Trophoblast cell (in vitro differentiated cells and primary cell): ENCODE results near the gene LATS1.

Source experiments
- DNase-seq, 2 donors: peaks; one replicate each; pipeline ENCODE4 v3.0.0-alpha.2; 2016
- H2AFZ ChIP-seq: 2 replicates; pipeline ENCODE4 v1.6.1; 2013; ENCODE audit warnings: low read length, moderate library complexity, mild to moderate bottlenecking; ENCODE audit not compliant: insufficient read depth, poor library complexity
- H2AK5ac ChIP-seq: 2 replicates; pipeline ENCODE4 v1.6.1; 2013; ENCODE audit warnings: mild to moderate bottlenecking, low read length
- H2BK120ac ChIP-seq: 2 replicates; pipeline ENCODE4 v1.6.1; 2013; ENCODE audit warnings: low read length, mild to moderate bottlenecking, moderate library complexity; ENCODE audit not compliant: insufficient read depth, poor library complexity
- H2BK12ac ChIP-seq: 2 replicates; pipeline ENCODE4 v1.6.1; 2013; ENCODE audit warnings: mild to moderate bottlenecking, low read length, moderate library complexity
- H2BK5ac ChIP-seq: 2 replicates; pipeline ENCODE4 v1.6.1; 2013; ENCODE audit warnings: low read length, low read depth, moderate library complexity, mild to moderate bottlenecking; ENCODE audit not compliant: poor library complexity
- H3K14ac ChIP-seq: 2 replicates; pipeline ENCODE4 v1.6.1; 2013; ENCODE audit warnings: mild to moderate bottlenecking, low read length
- H3K18ac ChIP-seq: 2 replicates; pipeline ENCODE4 v1.6.1; 2013; ENCODE audit warnings: mild to moderate bottlenecking, low read length
- H3K23ac ChIP-seq: 2 replicates; pipeline ENCODE4 v1.6.1; 2013; ENCODE audit warnings: low read length
- H3K27ac ChIP-seq: 2 replicates; pipeline ENCODE4 v1.5.1; 2013; ENCODE audit warnings: low read depth, mild to moderate bottlenecking, inconsistent platforms, low read length, moderate library complexity
- H3K27me3 ChIP-seq: 2 replicates; pipeline ENCODE4 v1.6.1; 2013; ENCODE audit warnings: inconsistent platforms, mild to moderate bottlenecking, low read length, moderate library complexity; ENCODE audit not compliant: insufficient read depth
- H3K36me3 ChIP-seq, 2 experiments: 1 replicate in 1 of 2; 2 replicates in 1 of 2; pipeline ENCODE4 v1.6.1; 2013; ENCODE audit warnings: low read length in 2 of 2, mild to moderate bottlenecking in 2 of 2, moderate library complexity in 1 of 2; ENCODE audit not compliant: insufficient read depth in 2 of 2, control insufficient read depth in 1 of 2
- H3K4ac ChIP-seq: 2 replicates; pipeline ENCODE4 v1.6.1; 2013; ENCODE audit warnings: low read depth, mild to moderate bottlenecking, low read length, moderate library complexity
- H3K4me1 ChIP-seq, 2 experiments: 1 replicate in 1 of 2; 2 replicates in 1 of 2; pipeline ENCODE4 v1.6.1; 2013; ENCODE audit warnings: low read length in 2 of 2, mild to moderate bottlenecking in 2 of 2, moderate library complexity in 1 of 2; ENCODE audit not compliant: insufficient read depth in 2 of 2, control insufficient read depth in 1 of 2
- H3K4me2 ChIP-seq: 2 replicates; pipeline ENCODE4 v1.6.1; 2013; ENCODE audit warnings: inconsistent platforms, mild to moderate bottlenecking, low read length, moderate library complexity
- H3K4me3 ChIP-seq: 2 replicates; pipeline ENCODE4 v1.5.1; 2013; ENCODE audit warnings: mild to moderate bottlenecking, low read depth, low read length, inconsistent platforms
- H3K79me1 ChIP-seq: one replicate; pipeline ENCODE4 v1.6.1; 2013; ENCODE audit warnings: low read length
- H3K79me2 ChIP-seq: 2 replicates; pipeline ENCODE4 v1.6.1; 2013; ENCODE audit warnings: low read length, mild to moderate bottlenecking; ENCODE audit not compliant: control insufficient read depth, insufficient read depth, poor library complexity
- H3K9ac ChIP-seq: 2 replicates; pipeline ENCODE4 v1.6.1; 2013; ENCODE audit warnings: mild to moderate bottlenecking, low read length
- H3K9me3 ChIP-seq: 2 replicates; pipeline ENCODE4 v1.6.1; 2013; ENCODE audit warnings: low read depth, mild to moderate bottlenecking, control low read depth, inconsistent platforms, low read length; ENCODE audit not compliant: insufficient read depth
- H4K12ac ChIP-seq: 2 replicates; pipeline ENCODE4 v1.6.1; 2013; ENCODE audit warnings: low read depth, mild to moderate bottlenecking, low read length, moderate library complexity
- H4K8ac ChIP-seq: 2 replicates; pipeline ENCODE4 v1.6.1; 2013; ENCODE audit warnings: low read depth, mild to moderate bottlenecking, low read length, moderate library complexity
- H4K91ac ChIP-seq: one replicate; pipeline ENCODE4 v1.6.1; 2013; ENCODE audit warnings: low read depth, mild to moderate bottlenecking, low read length, moderate library complexity
- WGBS: extraction: QIAGEN DNeasy Blood & Tissue Kit; methylation state at CpG from one replicate; pipeline ENCODE4 v1.1.7; 2013; ENCODE audit warnings: missing lambda C conversion rate; ENCODE audit not compliant: insufficient read length, insufficient coverage; ENCODE audit errors: extremely low coverage; 5-methylcytosine and 5-hydroxymethylcytosine counted together

Gene LATS1

GRCh38 chr6:149696901-149697300 is 21.0 kb downstream of the LATS1 start:
- H4K8ac ChIP-seq = no peak overlapping the region
- no peaks in the 10 kb centered on the region for H3K4me1 ChIP-seq
- no peak overlapping the region for H3K9ac ChIP-seq
- H3K14ac ChIP-seq = no peak overlapping the region
- H2BK12ac ChIP-seq = no peak overlapping the region
- no peaks in the 10 kb centered on the region for H3K79me2 ChIP-seq
- H3K36me3 ChIP-seq = peaks cover 17 to 18% of the 10 kb centered on the region in 2 experiments
- no peak overlapping the region for H3K18ac ChIP-seq
- no peak overlapping the region for H3K4me2 ChIP-seq
- H2BK120ac ChIP-seq = no peak overlapping the region
- H3K9me3 ChIP-seq = no peaks in the 10 kb centered on the region
- WGBS = no CpG with 5 or more reads among the region's 1 CpG
- H3K4me3 ChIP-seq = no peak overlapping the region
- no peak overlapping the region for H4K91ac ChIP-seq
- no peaks in the 10 kb centered on the region for H3K27me3 ChIP-seq
- H3K79me1 ChIP-seq = no peaks in the 10 kb centered on the region
- H2BK5ac ChIP-seq = no peak overlapping the region
- no peak overlapping the region for H4K12ac ChIP-seq
- H3K27ac ChIP-seq = no peak overlapping the region
- no peak overlapping the region for H3K4ac ChIP-seq
- H2AFZ ChIP-seq = no peak overlapping the region
- DNase-seq = no peak
- no peak overlapping the region for H3K23ac ChIP-seq
- no peak overlapping the region for H2AK5ac ChIP-seq

- Histone ChIP-seq H2BK5ac (no peak overlapping the region), H3K18ac (no peak overlapping the region), H3K9ac (no peak overlapping the region), H3K27me3 (no peaks in the 10 kb centered on the region), H3K36me3 (peaks cover 19 to 22% of the 10 kb centered on the region in 2 experiments), H3K79me2 (no peaks in the 10 kb centered on the region), H2BK12ac (no peak overlapping the region), H3K9me3 (no peaks in the 10 kb centered on the region), H2BK120ac (no peak overlapping the region), H4K12ac (no peak overlapping the region), H3K27ac (no peak overlapping the region), H3K4me3 (no peak overlapping the region), H3K4me2 (no peak overlapping the region), H4K8ac (no peak overlapping the region), H4K91ac (no peak overlapping the region), H3K4ac (no peak overlapping the region), H3K23ac (no peak overlapping the region), H2AFZ (no peak overlapping the region), H3K79me1 (no peaks in the 10 kb centered on the region), H2AK5ac (no peak overlapping the region), H3K14ac (no peak overlapping the region), H3K4me1 (no peaks in the 10 kb centered on the region)
- no CpG with 5 or more reads among the region's 2 CpGs for WGBS
- DNase-seq = no peak
Observed at GRCh38 chr6:149694921-149695320, 23.0 kb downstream of the LATS1 start.

GRCh38 chr6:149691201-149691600 is 26.7 kb downstream of the LATS1 start:
- Histone ChIP-seq H2BK5ac (no peak overlapping the region), H3K27me3 (no peaks in the 10 kb centered on the region), H3K23ac (no peak overlapping the region), H3K18ac (no peak overlapping the region), H3K4ac (no peak overlapping the region), H2BK12ac (no peak overlapping the region), H3K9me3 (no peaks in the 10 kb centered on the region), H3K4me3 (no peak overlapping the region), H3K4me2 (no peak overlapping the region), H3K4me1 (no peaks in the 10 kb centered on the region), H3K9ac (no peak overlapping the region), H3K79me1 (no peaks in the 10 kb centered on the region), H4K8ac (no peak overlapping the region), H2BK120ac (no peak overlapping the region), H3K79me2 (no peaks in the 10 kb centered on the region), H4K12ac (no peak overlapping the region), H3K36me3 (peaks cover 19 to 21% of the 10 kb centered on the region in 2 experiments), H3K14ac (no peak overlapping the region), H2AFZ (no peak overlapping the region), H3K27ac (no peak overlapping the region), H4K91ac (no peak overlapping the region), H2AK5ac (no peak overlapping the region)
- WGBS = no CpG with 5 or more reads among the region's 2 CpGs
- DNase-seq = no peak

GRCh38 chr6:149686230-149686629 is 31.7 kb downstream of the LATS1 start:
- Histone ChIP-seq H3K27me3 (no peaks in the 10 kb centered on the region), H3K9ac (no peak overlapping the region), H3K9me3 (no peaks in the 10 kb centered on the region), H2AFZ (no peak overlapping the region), H3K23ac (no peak overlapping the region), H3K4me1 (no peaks in the 10 kb centered on the region), H2BK5ac (no peak overlapping the region), H2AK5ac (no peak overlapping the region), H4K12ac (no peak overlapping the region), H3K14ac (no peak overlapping the region), H4K8ac (no peak overlapping the region), H3K4me2 (no peak overlapping the region), H3K4ac (no peak overlapping the region), H2BK12ac (no peak overlapping the region), H3K36me3 (peaks cover 17% of the 10 kb centered on the region in 2 experiments), H2BK120ac (no peak overlapping the region), H3K27ac (no peak overlapping the region), H3K18ac (no peak overlapping the region), H3K79me2 (no peaks in the 10 kb centered on the region), H4K91ac (no peak overlapping the region), H3K4me3 (no peak overlapping the region), H3K79me1 (no peaks in the 10 kb centered on the region)
- WGBS = no CpG with 5 or more reads among the region's 7 CpGs
- no peak for DNase-seq
